Upper lobe of left lung (tissue), 4 donors: ENCODE measurements around the gene ACOX2.

Experiments
- CTCF ChIP-seq, 6 experiments: fragments of 450-650 bp in 4 of 6; fragments of 200-600 bp in 2 of 6; sonication (generic) in 2 of 6; IDR thresholded peaks; one replicate each; pipeline ENCODE4 v1.5.1; 2016 to 2019; ENCODE audit warnings: antibody characterized with exemption in 6 of 6
- EP300 ChIP-seq, 4 donors: sonication (generic); formaldehyde crosslinking; IDR thresholded peaks; one replicate each; pipeline ENCODE4 v1.5.1; 2017; ENCODE audit warnings: antibody characterized with exemption in 4 of 4, control low read depth in 2 of 4
- POLR2AphosphoS5 ChIP-seq, 2 donors: sonication (generic); formaldehyde crosslinking; IDR thresholded peaks; one replicate each; pipeline ENCODE4 v1.5.1; 2017; ENCODE audit warnings: antibody characterized with exemption in 2 of 2

GRCh38 chr3:58555203-58555602, 18.2 kb upstream of the ACOX2 start:
- TF ChIP-seq EP300 (IDR thresholded peaks at IDR 0.05): no peak
- no peak for TF ChIP-seq POLR2AphosphoS5 (IDR thresholded peaks at IDR 0.05)
- no peak for TF ChIP-seq CTCF (IDR thresholded peaks at IDR 0.05)
